NK-92 treated with Interleukin-12 subunit alpha and Interleukin-12 subunit beta, amount 100 ng/mL, for 24 hours (cell line): ENCODE data around the gene TAF3.

Experiments used
- DNase-seq: peaks from one replicate; lab custom pipeline; 2025; lab: John Stamatoyannopoulos, UW

The TAF3 gene

DNA sequence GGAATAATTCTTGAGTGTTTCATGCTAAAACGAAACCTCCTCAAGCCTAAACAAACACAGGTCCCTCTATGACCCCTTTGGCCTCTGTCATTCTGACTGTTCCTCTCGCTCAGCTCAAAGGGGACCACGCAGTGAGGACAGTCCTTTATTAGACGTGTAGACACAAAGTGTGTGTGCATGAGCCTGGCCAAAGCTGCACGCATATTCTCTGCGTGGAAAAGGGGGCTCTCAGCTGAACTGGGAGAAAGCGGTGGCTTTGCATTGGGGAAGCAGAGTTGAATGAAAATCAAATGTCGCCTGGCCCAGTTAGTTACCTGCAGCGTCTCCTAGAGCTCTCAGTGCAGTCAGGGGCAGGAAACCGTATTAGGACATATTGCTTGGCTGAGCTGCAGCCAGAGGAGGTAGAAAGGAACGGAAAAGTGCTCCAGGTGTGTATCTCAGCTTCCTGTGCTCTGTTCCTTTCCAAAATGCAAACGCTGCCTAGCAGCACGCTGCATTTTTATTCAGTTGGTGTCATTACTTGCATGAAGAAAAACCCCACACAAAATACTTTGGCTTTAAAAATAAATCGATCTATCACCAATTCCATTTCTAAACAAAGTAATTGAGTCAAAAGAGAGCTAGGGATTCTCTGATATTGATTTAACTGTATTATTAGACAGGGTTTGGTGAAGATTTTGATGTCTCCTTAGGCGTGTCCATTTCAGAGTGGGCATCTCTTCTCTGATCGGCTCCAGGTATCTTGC is 241.1 kb downstream of the TAF3 start:
- DNase-seq: no peak

GRCh38 chr10:8060010-8060703 is 241.9 kb downstream of the TAF3 start:
- peak; percentile 13 for DNase-seq

GRCh38 chr10:8060704-8061121 is 242.4 kb downstream of the TAF3 start:
- DNase-seq: no peak

DNA sequence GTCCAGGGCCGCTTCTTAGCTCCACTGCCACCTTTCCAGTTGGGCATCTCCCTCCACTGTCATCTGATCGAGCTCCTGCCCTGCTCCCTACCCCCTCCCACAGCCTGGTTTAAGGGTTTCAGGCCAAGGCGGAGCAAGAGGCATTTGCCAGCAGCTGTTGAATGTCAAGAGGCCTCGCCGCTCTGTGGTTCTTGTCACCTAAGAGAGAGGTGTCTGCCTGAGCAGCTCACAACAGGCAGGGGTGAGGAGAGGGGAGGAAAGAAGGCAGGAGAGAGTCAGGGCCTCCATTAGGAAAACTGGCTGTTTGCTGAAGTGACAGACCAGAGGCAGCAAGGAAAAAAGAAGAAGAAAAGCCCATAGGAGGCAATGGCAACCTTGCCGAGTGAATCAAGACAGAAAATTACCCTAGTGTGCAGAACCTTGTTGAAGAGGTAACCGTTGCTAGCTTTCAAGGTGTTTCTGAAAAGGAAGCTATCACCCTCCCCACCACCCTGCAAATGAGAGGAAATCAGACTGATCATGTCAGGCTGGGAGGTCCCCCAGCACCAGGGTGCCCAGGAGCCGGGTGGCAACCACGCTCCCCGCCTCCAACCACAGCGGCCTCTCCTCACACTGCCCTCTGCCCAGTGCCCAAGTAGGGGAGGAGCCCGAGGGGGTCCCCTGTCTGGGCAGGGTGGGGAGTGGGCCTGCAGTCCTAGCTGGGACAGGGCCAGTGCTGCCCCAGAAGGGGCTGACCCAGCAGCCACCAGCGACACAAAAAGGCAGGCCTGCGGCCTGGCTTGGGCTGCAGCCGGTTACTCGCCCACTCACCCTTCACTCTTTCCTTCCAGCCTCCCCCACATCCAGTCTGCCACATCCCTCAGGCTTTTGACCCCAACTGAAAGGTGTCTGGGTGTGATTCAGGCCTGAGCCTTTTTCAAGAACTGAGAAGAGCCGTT is 243.2 kb downstream of the TAF3 start:
- peak; percentile 32 for DNase-seq

GRCh38 chr10:8063128-8063908 is 245.0 kb downstream of the TAF3 start:
- DNase-seq: no peak

- DNase-seq: no peak
Observed at GRCh38 chr10:8063935-8064334, 245.6 kb downstream of the TAF3 start.

- no peak for DNase-seq
Observed at GRCh38 chr10:8064436-8064835, 246.1 kb downstream of the TAF3 start.

DNA sequence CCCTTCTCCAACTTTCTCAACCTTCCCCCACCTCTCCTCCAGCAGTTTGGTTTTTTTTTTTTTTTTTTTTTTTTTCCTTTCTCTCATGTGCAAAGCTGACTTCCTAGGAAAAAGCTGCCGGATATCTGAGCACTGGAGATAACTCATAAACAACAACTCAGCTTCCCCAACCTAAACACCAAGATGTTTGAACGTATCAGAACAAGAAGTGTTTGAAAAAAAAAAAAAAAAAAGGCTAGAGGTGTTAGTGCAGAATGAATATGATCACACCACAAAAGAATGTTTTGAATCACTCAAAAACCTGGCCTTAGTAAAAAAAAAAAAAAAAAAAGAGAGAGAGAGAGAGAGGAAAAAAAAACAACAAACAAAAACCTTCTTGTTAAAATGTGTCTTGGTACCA is 247.3 kb downstream of the TAF3 start:
- no peak for DNase-seq

- DNase-seq: no peak
Observed at GRCh38 chr10:8066124-8066523, 247.8 kb downstream of the TAF3 start.
